ENCODE measurements around the gene XDH. TPM values are rescaled to one million over a fixed set of nuclear protein-coding genes. Genes with fewer than 3 reads are reported as not detected.

XDH gene
- total RNA-seq, 1 experiment from 2014 or later = not detected

- H3K4me1 ChIP-seq = peaks cover 5% of the 10 kb centered on the region; the same call in 1 of the 2 replicates
- no peak overlapping the region for H3K4me3 ChIP-seq
- no peak for DNase-seq
- H3K27ac ChIP-seq = no peak overlapping the region
- no peaks in the 10 kb centered on the region for H3K9me3 ChIP-seq (replicated peaks)
- H3K36me3 ChIP-seq = no peaks in the 10 kb centered on the region
- H3K27me3 ChIP-seq = no peaks in the 10 kb centered on the region; the same call in 1 of the 2 replicates
Measured at GRCh38 chr2:31337860-31338259, 76.7 kb downstream of the XDH start.

DNA sequence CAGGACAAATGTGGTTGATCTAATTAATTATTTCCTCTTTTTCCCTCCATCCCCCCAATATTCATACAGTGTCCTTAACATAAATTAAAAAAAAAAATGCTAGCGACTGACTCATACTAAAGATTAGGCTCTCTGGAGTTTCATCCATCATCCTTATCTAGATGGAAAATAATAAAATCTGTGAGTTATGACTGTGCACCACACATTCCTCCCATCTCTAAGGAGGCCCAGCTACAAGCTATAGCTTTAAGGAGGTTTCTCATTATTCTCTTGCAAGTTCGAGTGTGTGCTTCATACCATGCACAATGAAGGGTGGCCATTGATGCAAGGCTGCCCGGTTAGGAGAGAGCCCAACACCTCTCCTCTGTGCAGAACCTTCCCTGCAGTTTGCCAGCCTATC, 77.3 kb downstream of the XDH start:
- Histone ChIP-seq H3K4me1 (peaks cover 5% of the 10 kb centered on the region; the same call in 1 of the 2 replicates), H3K4me3 (no peak overlapping the region), H3K27ac (no peak overlapping the region), H3K36me3 (no peaks in the 10 kb centered on the region), H3K27me3 (peaks cover 6% of the 10 kb centered on the region; the same call in 1 of the 2 replicates), H3K9me3 (replicated peaks) (no peaks in the 10 kb centered on the region)
- DNase-seq = no peak

GRCh38 chr2:31335921-31336585, 78.5 kb downstream of the XDH start:
- no peak for DNase-seq
- no peaks in the 10 kb centered on the region for H3K36me3 ChIP-seq
- peaks cover 5% of the 10 kb centered on the region; the same call in 1 of the 2 replicates for H3K4me1 ChIP-seq
- no peak overlapping the region for H3K27ac ChIP-seq
- peaks cover 11% of the 10 kb centered on the region; the same call in 1 of the 2 replicates for H3K27me3 ChIP-seq
- no peak overlapping the region for H3K4me3 ChIP-seq
- H3K9me3 ChIP-seq (replicated peaks) = no peaks in the 10 kb centered on the region

GRCh38 chr2:31334311-31335026, 80.1 kb downstream of the XDH start:
- DNase-seq = peak in 1 of 2 experiments; percentile 45

DNA sequence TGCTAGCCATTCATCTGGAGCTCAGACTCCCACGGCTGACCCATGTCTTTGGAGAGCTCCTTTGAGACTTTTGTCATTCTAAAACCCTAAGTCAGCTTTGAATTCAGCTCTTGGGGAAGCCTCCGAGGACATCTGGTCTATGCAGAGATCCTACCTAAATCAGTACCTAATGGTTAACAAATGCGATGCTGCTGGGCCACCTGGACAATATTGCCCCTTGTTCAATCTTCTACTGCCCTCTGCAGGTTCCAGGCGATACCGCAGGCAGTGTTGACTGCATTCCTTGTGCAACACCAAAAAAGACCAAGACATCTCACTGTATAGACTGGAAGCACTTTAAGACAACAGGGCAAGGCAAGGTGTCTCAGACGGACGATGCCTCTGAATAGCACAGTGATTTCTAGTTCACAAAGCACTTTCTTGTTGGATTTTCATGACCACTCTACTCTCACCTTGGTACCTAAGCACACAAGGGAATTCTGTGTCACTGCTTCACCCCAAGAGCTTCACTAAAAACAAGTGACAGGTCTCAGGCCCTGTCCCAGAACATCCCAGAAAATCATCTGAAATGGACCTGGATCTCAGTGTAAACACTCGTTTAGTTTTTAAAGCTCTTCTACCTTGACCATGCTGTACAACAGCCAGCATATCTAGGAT, 80.9 kb downstream of the XDH start:
- Histone ChIP-seq H3K9me3 (replicated peaks) (no peaks in the 10 kb centered on the region), H3K4me3 (no peak overlapping the region), H3K36me3 (no peaks in the 10 kb centered on the region), H3K4me1 (peaks cover 5% of the 10 kb centered on the region; the same call in 1 of the 2 replicates), H3K27me3 (peaks cover 11% of the 10 kb centered on the region; the same call in 1 of the 2 replicates), H3K27ac (no peak overlapping the region)
- DNase-seq = peak; percentile 65 to 83

More at GRCh38 chr2:31334311-31335026, 80.1 kb downstream of the XDH start:
- Histone ChIP-seq H3K4me1 (peaks cover 5% of the 10 kb centered on the region; the same call in 1 of the 2 replicates), H3K27me3 (peaks cover 11% of the 10 kb centered on the region; the same call in 1 of the 2 replicates), H3K27ac (no peak overlapping the region), H3K4me3 (no peak overlapping the region), H3K9me3 (replicated peaks) (no peaks in the 10 kb centered on the region), H3K36me3 (no peaks in the 10 kb centered on the region)

- Histone ChIP-seq H3K9me3 (replicated peaks) (no peaks in the 10 kb centered on the region), H3K4me1 (peaks cover 5% of the 10 kb centered on the region; the same call in 1 of the 2 replicates), H3K4me3 (no peak overlapping the region), H3K36me3 (no peaks in the 10 kb centered on the region), H3K27me3 (peaks cover 11% of the 10 kb centered on the region; the same call in 1 of the 2 replicates), H3K27ac (no peak overlapping the region)
- DNase-seq = no peak
Measured at GRCh38 chr2:31333046-31333445, 81.5 kb downstream of the XDH start.

GRCh38 chr2:31332521-31332920, 82.0 kb downstream of the XDH start:
- Histone ChIP-seq H3K27ac (no peak overlapping the region), H3K27me3 (peaks cover 11% of the 10 kb centered on the region; the same call in 1 of the 2 replicates), H3K36me3 (no peaks in the 10 kb centered on the region), H3K9me3 (replicated peaks) (no peaks in the 10 kb centered on the region), H3K4me3 (no peak overlapping the region), H3K4me1 (peaks cover 5% of the 10 kb centered on the region; the same call in 1 of the 2 replicates)
- DNase-seq = no peak

DNA sequence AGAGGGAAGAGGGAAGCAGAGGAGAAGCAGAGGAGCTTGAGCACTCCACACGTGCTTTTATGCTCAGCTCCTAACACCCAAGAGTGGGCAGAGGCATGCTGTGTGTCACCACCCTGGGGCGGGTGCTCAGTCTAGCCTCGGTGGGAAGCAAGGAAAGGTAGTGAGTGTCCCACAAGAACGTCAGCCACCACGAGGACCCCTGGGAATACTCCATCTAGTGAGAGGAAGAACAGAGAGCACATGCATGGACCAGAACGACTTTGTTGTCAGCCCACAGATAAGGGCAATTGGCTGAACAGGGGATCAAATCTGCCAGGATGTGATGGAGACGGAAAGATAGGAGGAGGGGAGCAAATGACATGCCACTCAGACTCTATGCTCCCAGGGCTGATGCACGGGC, 83.4 kb downstream of the XDH start:
- H3K4me3 ChIP-seq = no peak overlapping the region
- peaks cover 11% of the 10 kb centered on the region; the same call in 1 of the 2 replicates for H3K27me3 ChIP-seq
- peaks cover 5% of the 10 kb centered on the region; the same call in 1 of the 2 replicates for H3K4me1 ChIP-seq
- no peaks in the 10 kb centered on the region for H3K36me3 ChIP-seq
- DNase-seq = no peak
- no peaks in the 10 kb centered on the region for H3K9me3 ChIP-seq (replicated peaks)
- no peak overlapping the region for H3K27ac ChIP-seq

- no peak for DNase-seq
- H3K9me3 ChIP-seq (replicated peaks) = no peaks in the 10 kb centered on the region
- no peaks in the 10 kb centered on the region for H3K36me3 ChIP-seq
- no peak overlapping the region for H3K27ac ChIP-seq
- H3K4me1 ChIP-seq = peaks cover 3% of the 10 kb centered on the region; the same call in 1 of the 2 replicates
- H3K27me3 ChIP-seq = peaks cover 18% of the 10 kb centered on the region; the same call in 1 of the 2 replicates
- no peak overlapping the region for H3K4me3 ChIP-seq
Measured at GRCh38 chr2:31329081-31329625, 85.4 kb downstream of the XDH start.

DNA sequence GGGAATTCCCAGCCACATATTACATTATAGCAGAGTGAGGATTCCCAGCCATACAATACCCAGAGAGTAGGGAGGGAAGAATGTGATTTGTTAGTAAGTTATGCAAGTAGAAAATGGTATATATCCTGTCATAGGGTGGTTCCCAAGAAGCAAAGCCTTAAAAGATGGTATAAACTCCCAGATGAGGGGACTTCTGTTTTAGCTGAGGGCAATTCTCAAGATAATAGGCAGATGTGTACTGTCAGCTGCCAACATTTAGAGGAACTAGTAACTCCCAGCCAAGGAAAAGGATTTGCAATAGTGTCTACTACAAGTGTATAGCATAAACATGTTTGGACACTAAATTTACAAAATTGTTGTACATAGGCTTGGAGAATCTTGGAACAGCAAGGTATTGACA, 86.5 kb downstream of the XDH start:
- no peak for DNase-seq
- no peak overlapping the region for H3K27ac ChIP-seq
- no peaks in the 10 kb centered on the region for H3K9me3 ChIP-seq (replicated peaks)
- H3K36me3 ChIP-seq = no peaks in the 10 kb centered on the region
- no peaks in the 10 kb centered on the region for H3K4me1 ChIP-seq
- H3K4me3 ChIP-seq = no peak overlapping the region
- peaks cover 18% of the 10 kb centered on the region; the same call in 1 of the 2 replicates for H3K27me3 ChIP-seq

- Histone ChIP-seq H3K36me3 (no peaks in the 10 kb centered on the region), H3K27me3 (peaks cover 15% of the 10 kb centered on the region; the same call in 1 of the 2 replicates), H3K27ac (no peak overlapping the region), H3K9me3 (replicated peaks) (no peaks in the 10 kb centered on the region), H3K4me3 (no peak overlapping the region), H3K4me1 (no peaks in the 10 kb centered on the region)
- no peak for DNase-seq
Measured at GRCh38 chr2:31327505-31327904, 87.0 kb downstream of the XDH start.

DNA sequence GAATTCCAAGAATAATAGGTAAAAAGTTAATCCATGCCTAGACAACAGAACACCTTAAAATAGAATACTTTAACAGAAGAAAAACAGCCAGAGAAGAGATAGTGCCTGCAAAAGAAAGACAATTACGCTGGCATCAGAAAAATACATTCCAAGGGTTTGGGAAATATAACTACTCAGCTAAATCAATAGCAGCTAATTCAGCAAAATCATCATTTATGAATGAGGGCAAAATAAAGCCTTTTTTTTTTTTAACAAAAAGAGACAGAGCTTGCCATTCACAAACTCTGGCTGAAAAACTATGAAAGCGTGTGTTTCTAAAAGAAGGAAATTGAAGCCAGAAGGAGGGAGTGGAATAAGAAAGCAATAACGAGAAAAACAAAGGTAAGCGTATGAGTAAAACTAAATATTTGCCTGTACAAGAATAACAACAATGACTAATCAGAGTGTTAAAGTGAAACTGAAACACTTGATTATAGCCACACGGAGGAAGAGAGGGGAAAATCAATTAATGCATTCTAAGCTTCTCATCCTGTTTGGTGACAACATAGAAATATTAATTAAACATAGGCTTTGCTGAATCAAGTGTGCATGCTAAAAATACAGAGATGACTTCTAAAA, 90.4 kb downstream of the XDH start:
- Histone ChIP-seq H3K4me3 (no peak overlapping the region), H3K36me3 (no peaks in the 10 kb centered on the region), H3K4me1 (peaks cover 3% of the 10 kb centered on the region; the same call in 1 of the 2 replicates), H3K9me3 (replicated peaks) (no peaks in the 10 kb centered on the region), H3K27ac (no peak overlapping the region), H3K27me3 (peaks cover 14% of the 10 kb centered on the region)
- DNase-seq = no peak

DNA sequence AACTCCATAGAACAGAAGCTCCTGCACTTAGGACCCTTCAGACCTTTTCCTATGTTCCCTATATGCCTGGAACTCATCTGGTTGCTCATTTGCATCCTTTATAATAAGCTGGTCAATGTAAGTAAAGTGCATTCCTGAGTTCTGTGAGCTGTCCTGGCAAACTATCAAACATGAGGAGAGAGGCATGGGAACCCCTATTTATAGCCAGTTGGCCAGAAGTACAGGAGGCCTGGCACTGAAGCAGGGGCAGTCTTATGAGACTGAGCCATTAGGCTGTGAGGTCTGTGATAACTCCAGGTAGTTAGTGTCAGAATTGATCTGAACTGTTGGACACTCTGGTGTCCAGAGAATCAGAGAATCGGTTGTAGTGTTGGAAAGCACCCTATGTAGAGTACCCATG, 92.2 kb downstream of the XDH start:
- peaks cover 3% of the 10 kb centered on the region; the same call in 1 of the 2 replicates for H3K4me1 ChIP-seq
- no peaks in the 10 kb centered on the region for H3K36me3 ChIP-seq
- H3K4me3 ChIP-seq = no peak overlapping the region
- no peak for DNase-seq
- no peak overlapping the region for H3K27ac ChIP-seq
- peaks cover 14% of the 10 kb centered on the region for H3K27me3 ChIP-seq
- H3K9me3 ChIP-seq (replicated peaks) = no peaks in the 10 kb centered on the region
